AG04449 (cell line): Measurements from ENCODE around the gene SMAD2.

Experiments used
- CTCF ChIA-PET: fragments of 350-600 bp; formaldehyde crosslinking; extraction: SDS; loops from one replicate; lab custom pipeline; 2021; ENCODE audit warnings: antibody characterized with exemption; lab: Yijun Ruan, JAX
- POLR2A ChIA-PET: fragments of 400-600, 350-600 bp; formaldehyde crosslinking; extraction: SDS; loops from one replicate; lab custom pipeline; 2020; ENCODE audit warnings: antibody characterized with exemption, inconsistent platforms; lab: Yijun Ruan, JAX
- DNase-seq: peaks from one replicate; pipeline ENCODE4 v3.0.0-alpha.2; 2010; ENCODE audit warnings: low read depth, low spot score
- H3K4me3 ChIP-seq: 2 replicates; pipeline ENCODE4 v1.5.1; 2011; ENCODE audit warnings: low read depth, mild to moderate bottlenecking, control low read depth, low read length
- CTCF ChIP-seq: IDR thresholded peaks from one replicate; pipeline ENCODE4 v1.5.1; 2011; ENCODE audit warnings: mild to moderate bottlenecking, moderate library complexity, low read length, control low read depth, inconsistent platforms; ENCODE audit not compliant: insufficient read depth; ENCODE audit errors: missing control alignments

The SMAD2 gene

GRCh38 chr18:47953471-47953931 is 23.0 kb upstream of the SMAD2 start:
- no peak for DNase-seq
- CTCF ChIA-PET, result interaction anchor here (1.0 kb wide), 1 partner anchor 54 kb away, joined by 4 read pairs; no protein-coding TSS in a partner anchor
- no peak for TF ChIP-seq CTCF
- POLR2A ChIA-PET, result no interaction called here
- H3K4me3 ChIP-seq, result no peak overlapping the region

GRCh38 chr18:47950511-47950910 is 20.1 kb upstream of the SMAD2 start:
- no peak for TF ChIP-seq CTCF
- CTCF ChIA-PET, result no interaction called here
- POLR2A ChIA-PET, result no interaction called here
- no peak for DNase-seq
- H3K4me3 ChIP-seq, result no peak overlapping the region

- no peak for DNase-seq
- ChIA-PET CTCF (interaction anchor here (0.6 kb wide), 1 partner anchor 745 kb away, joined by 3 read pairs; no protein-coding TSS in a partner anchor), POLR2A (no interaction called here)
- no peak overlapping the region for H3K4me3 ChIP-seq
- no peak for TF ChIP-seq CTCF
These were observed 18.7 kb upstream of the SMAD2 start for GRCh38 chr18:47949202-47949601.

- no peak for TF ChIP-seq CTCF
- ChIA-PET CTCF (no interaction called here), POLR2A (no interaction called here)
- H3K4me3 ChIP-seq, result no peak overlapping the region
- DNase-seq, result no peak
These were observed 16.4 kb upstream of the SMAD2 start for GRCh38 chr18:47946889-47947288.

GRCh38 chr18:47944972-47945852 is 14.8 kb upstream of the SMAD2 start:
- POLR2A ChIA-PET, result no interaction called here
- TF ChIP-seq CTCF, result no peak
- H3K4me3 ChIP-seq, result no peak overlapping the region
- CTCF ChIA-PET, result interaction anchor here (1.4 kb wide), 1 partner anchor 8 kb away, joined by 3 read pairs; no protein-coding TSS in a partner anchor
- no peak for DNase-seq

- POLR2A ChIA-PET, result no interaction called here
These were observed 6.5 kb upstream of the SMAD2 start for GRCh38 chr18:47936952-47937351.

More at GRCh38 chr18:47936952-47937351, 6.5 kb upstream of the SMAD2 start:
- TF ChIP-seq CTCF, result no peak
- no peak for DNase-seq
- CTCF ChIA-PET, result interaction anchor here (1.1 kb wide), 1 partner anchor 9 kb away, joined by 3 read pairs; no protein-coding TSS in a partner anchor
- H3K4me3 ChIP-seq, result no peak overlapping the region
